ENCODE measurements around the gene SLX4.

GRCh38 chr16:3590736-3591435 is 20.5 kb downstream of the SLX4 start:
- TF ChIP-seq FOXM1 (IDR thresholded peaks at IDR 0.05; ENCODE audit: low read depth) = no peak
- no peak for TF ChIP-seq TAF1 (IDR thresholded peaks at IDR 0.05; ENCODE audit: borderline replicate concordance, low read depth, low read length)
- TF ChIP-seq JUND (IDR thresholded peaks at IDR 0.05) = no peak
- TF ChIP-seq CTCF (IDR thresholded peaks at IDR 0.05) = no peak

Data from SK-N-SH (cell line).